Stomach (tissue), 4 donors: Measurements from ENCODE around the gene FAM89B.

Experiments used
- CTCF ChIP-seq, 7 experiments: fragments of 450-650 bp in 4 of 7; fragments of 200-600 bp in 3 of 7; sonication (generic) in 3 of 7; IDR thresholded peaks; one replicate each; pipeline ENCODE4 v1.5.1; 2016 to 2019; ENCODE audit warnings: antibody characterized with exemption in 7 of 7, control low read depth in 2 of 7, mild to moderate bottlenecking in 1 of 7
- POLR2A ChIP-seq, 4 donors: fragments of 450-650 bp; IDR thresholded peaks; one replicate each; pipeline ENCODE4 v1.6.1; 2016; ENCODE audit warnings: antibody characterized with exemption in 4 of 4, control low read depth in 2 of 4, mild to moderate bottlenecking in 1 of 4, moderate library complexity in 1 of 4
- POLR2AphosphoS5 ChIP-seq, 3 donors: sonication (generic); formaldehyde crosslinking; IDR thresholded peaks; one replicate each; pipeline ENCODE4 v1.6.1; 2016; ENCODE audit warnings: antibody characterized with exemption in 3 of 3

GRCh38 chr11:65532388-65533064 lies 39.8 kb upstream of the FAM89B start:
- TF ChIP-seq POLR2A (IDR thresholded peaks at IDR 0.05) (no peak), CTCF (IDR thresholded peaks at IDR 0.05) (no peak), POLR2AphosphoS5 (IDR thresholded peaks at IDR 0.05) (no peak)
